T-helper 1 cell treated with Interleukin-12 subunit alpha and Interleukin-12 subunit beta and Interleukin-4 antibody, amounts not matched to agents 30 μg/mL and 1 μg/mL, for 36 hours (primary cell): ENCODE results near the gene GSG1L.

Source experiments
- H3K27ac Mint-ChIP-seq: one replicate; pipeline ENCODE4 v1.8.0; 2021; ENCODE audit warnings: mild to moderate bottlenecking, mixed read lengths
- H3K27me3 Mint-ChIP-seq: one replicate; pipeline ENCODE4 v1.8.0; 2021; ENCODE audit warnings: low read depth, mixed read lengths
- H3K36me3 Mint-ChIP-seq: one replicate; pipeline ENCODE4 v1.8.0; 2021; ENCODE audit warnings: low read depth, mixed read lengths
- H3K4me1 Mint-ChIP-seq: one replicate; pipeline ENCODE4 v1.8.0; 2021; ENCODE audit warnings: low read depth, mixed read lengths
- H3K4me3 Mint-ChIP-seq: one replicate; pipeline ENCODE4 v1.8.0; 2021; ENCODE audit warnings: mild to moderate bottlenecking, moderate library complexity, mixed read lengths
- H3K9me3 Mint-ChIP-seq: one replicate; pipeline ENCODE4 v1.8.0; 2021; ENCODE audit warnings: mixed read lengths

GSG1L gene

DNA sequence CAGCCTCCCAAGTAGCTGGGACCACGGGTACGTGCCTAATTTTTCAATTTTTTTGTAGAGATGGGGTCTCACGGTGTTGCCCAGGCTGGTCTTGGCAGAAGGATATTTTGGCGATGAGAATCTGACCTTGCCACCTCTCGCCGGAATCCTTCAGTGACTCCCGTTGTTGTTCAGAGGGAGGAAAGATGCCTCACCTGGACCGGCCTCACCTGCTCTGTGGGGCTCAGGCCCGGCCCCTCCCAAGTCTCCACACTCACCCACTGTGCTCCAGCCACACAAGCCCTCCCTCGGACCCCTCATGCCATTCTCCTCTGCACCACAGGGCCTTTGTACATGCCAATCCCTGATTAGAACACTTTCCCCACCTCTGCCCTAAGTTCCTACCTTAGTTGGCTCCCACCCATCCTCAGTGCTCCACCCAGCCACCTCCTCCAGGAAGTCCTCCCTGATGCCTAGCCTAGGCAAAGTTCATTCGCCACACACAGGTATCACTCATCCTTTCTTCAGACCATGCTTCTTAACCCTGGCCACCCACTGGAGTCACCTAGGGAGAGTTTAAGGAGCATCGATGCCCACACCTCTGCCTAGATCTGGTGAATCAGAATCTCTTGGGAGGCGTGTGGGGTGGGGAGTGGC is 136.1 kb downstream of the GSG1L start:
- no peak overlapping the region for H3K27ac Mint-ChIP-seq

GRCh38 chr16:27925612-27926011 is 137.9 kb downstream of the GSG1L start:
- Mint-ChIP-seq H3K4me1 (peaks cover 2% of the 10 kb centered on the region), H3K27me3 (peaks cover under 1% of the 10 kb centered on the region), H3K36me3 (no peaks in the 10 kb centered on the region), H3K9me3 (no peaks in the 10 kb centered on the region), H3K27ac (no peak overlapping the region), H3K4me3 (no peak overlapping the region)

More for the DNA sequence above, 136.1 kb downstream of the GSG1L start:
- Mint-ChIP-seq H3K4me1 (peaks cover 2% of the 10 kb centered on the region), H3K36me3 (no peaks in the 10 kb centered on the region), H3K27me3 (no peaks in the 10 kb centered on the region), H3K9me3 (no peaks in the 10 kb centered on the region), H3K4me3 (no peak overlapping the region)

- Mint-ChIP-seq H3K4me1 (peaks cover 2% of the 10 kb centered on the region), H3K27me3 (peaks cover 3% of the 10 kb centered on the region), H3K4me3 (no peak overlapping the region), H3K9me3 (no peaks in the 10 kb centered on the region), H3K27ac (no peak overlapping the region), H3K36me3 (no peaks in the 10 kb centered on the region)
Measured at GRCh38 chr16:27924411-27925118, 138.9 kb downstream of the GSG1L start.

GRCh38 chr16:27923751-27924150 is 139.8 kb downstream of the GSG1L start:
- Mint-ChIP-seq H3K9me3 (no peaks in the 10 kb centered on the region), H3K4me1 (peaks cover 2% of the 10 kb centered on the region), H3K27me3 (peaks cover 3% of the 10 kb centered on the region), H3K27ac (no peak overlapping the region), H3K4me3 (no peak overlapping the region), H3K36me3 (no peaks in the 10 kb centered on the region)

DNA sequence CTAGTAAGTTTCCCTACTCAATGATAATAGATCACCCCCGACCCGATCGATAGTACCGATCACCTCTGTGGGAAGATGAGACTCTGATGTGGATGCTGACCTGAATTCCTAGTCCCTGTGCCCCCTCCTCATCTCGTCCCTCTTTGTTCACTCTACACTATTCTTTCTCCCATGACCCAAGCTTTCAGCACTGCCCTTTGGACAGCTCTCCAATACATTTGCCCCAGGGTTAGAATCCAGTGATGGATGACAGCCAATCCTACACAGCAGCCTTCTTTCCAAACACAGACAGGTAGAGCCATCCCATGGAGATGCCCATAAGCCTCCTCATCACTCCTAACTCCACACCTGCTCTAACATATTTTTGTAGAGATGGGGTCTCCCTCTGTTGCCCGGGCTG is 141.1 kb downstream of the GSG1L start:
- Mint-ChIP-seq H3K36me3 (no peaks in the 10 kb centered on the region), H3K27me3 (peaks cover 3% of the 10 kb centered on the region), H3K4me3 (no peak overlapping the region), H3K9me3 (no peaks in the 10 kb centered on the region), H3K4me1 (peaks cover 2% of the 10 kb centered on the region), H3K27ac (no peak overlapping the region)

- H3K27ac Mint-ChIP-seq: no peak overlapping the region
- H3K9me3 Mint-ChIP-seq: no peaks in the 10 kb centered on the region
- no peaks in the 10 kb centered on the region for H3K36me3 Mint-ChIP-seq
- no peak overlapping the region for H3K4me3 Mint-ChIP-seq
- H3K4me1 Mint-ChIP-seq: peaks cover 2% of the 10 kb centered on the region
- H3K27me3 Mint-ChIP-seq: peaks cover 3% of the 10 kb centered on the region
Measured at GRCh38 chr16:27921134-27921533, 142.4 kb downstream of the GSG1L start.

GRCh38 chr16:27920391-27920891 is 143.1 kb downstream of the GSG1L start:
- peaks cover 2% of the 10 kb centered on the region for H3K4me1 Mint-ChIP-seq
- H3K27me3 Mint-ChIP-seq: peaks cover 3% of the 10 kb centered on the region
- no peaks in the 10 kb centered on the region for H3K36me3 Mint-ChIP-seq
- H3K9me3 Mint-ChIP-seq: no peaks in the 10 kb centered on the region
- H3K4me3 Mint-ChIP-seq: no peak overlapping the region
- H3K27ac Mint-ChIP-seq: no peak overlapping the region

DNA sequence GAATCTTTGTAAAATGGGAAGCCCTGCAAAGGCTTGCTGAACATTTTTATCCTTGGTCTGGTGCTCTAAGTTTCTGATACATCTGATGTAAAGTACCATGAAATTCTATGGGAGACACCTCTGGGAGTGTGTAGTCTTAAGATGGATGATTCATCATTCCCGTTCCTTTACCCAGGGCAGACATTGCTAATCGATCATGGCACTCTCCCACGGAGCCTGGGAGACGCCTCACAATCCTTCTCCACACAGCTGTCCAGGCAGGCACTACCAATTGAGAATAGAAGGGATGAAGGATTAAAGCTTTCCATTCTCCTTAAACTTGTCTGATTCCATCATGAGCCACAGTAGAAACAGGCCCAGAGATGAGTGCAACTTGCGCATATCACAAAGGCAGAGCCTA is 144.8 kb downstream of the GSG1L start:
- H3K27me3 Mint-ChIP-seq: peaks cover 3% of the 10 kb centered on the region
- no peak overlapping the region for H3K27ac Mint-ChIP-seq
- H3K4me3 Mint-ChIP-seq: no peak overlapping the region
- no peaks in the 10 kb centered on the region for H3K36me3 Mint-ChIP-seq
- H3K9me3 Mint-ChIP-seq: no peaks in the 10 kb centered on the region
- H3K4me1 Mint-ChIP-seq: no peaks in the 10 kb centered on the region

- Mint-ChIP-seq H3K36me3 (no peaks in the 10 kb centered on the region), H3K27ac (no peak overlapping the region), H3K4me3 (no peak overlapping the region), H3K4me1 (no peaks in the 10 kb centered on the region), H3K27me3 (peaks cover 3% of the 10 kb centered on the region), H3K9me3 (no peaks in the 10 kb centered on the region)
Measured at GRCh38 chr16:27917949-27918348, 145.6 kb downstream of the GSG1L start.

DNA sequence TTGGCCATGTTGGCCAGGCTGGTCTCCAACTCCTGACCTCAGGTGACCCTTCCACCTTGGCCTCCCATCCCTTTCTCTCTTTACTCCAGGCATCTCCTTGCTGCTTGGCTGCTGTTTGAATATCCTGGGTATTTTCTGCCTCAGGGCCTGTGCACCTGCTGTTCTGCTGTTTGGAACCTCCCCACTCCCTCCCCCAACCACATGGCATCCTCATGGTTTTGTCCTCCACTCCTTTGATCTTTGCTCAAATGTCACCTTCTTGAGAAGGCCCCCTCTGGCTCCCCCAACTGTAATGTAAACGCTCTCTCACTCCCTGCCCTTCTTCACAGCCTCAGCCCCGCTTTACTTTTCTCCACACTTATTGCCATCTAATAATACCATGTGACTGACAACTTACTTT is 152.0 kb downstream of the GSG1L start:
- H3K4me3 Mint-ChIP-seq: no peak overlapping the region
- H3K9me3 Mint-ChIP-seq: no peaks in the 10 kb centered on the region
- H3K4me1 Mint-ChIP-seq: no peaks in the 10 kb centered on the region
- no peak overlapping the region for H3K27ac Mint-ChIP-seq
- H3K27me3 Mint-ChIP-seq: peaks cover 3% of the 10 kb centered on the region
- no peaks in the 10 kb centered on the region for H3K36me3 Mint-ChIP-seq

GRCh38 chr16:27907457-27907972 is 156.0 kb downstream of the GSG1L start:
- no peak overlapping the region for H3K27ac Mint-ChIP-seq
- H3K4me1 Mint-ChIP-seq: no peaks in the 10 kb centered on the region
- H3K9me3 Mint-ChIP-seq: no peaks in the 10 kb centered on the region
- H3K4me3 Mint-ChIP-seq: no peak overlapping the region
- H3K36me3 Mint-ChIP-seq: no peaks in the 10 kb centered on the region
- H3K27me3 Mint-ChIP-seq: peaks cover 3% of the 10 kb centered on the region

DNA sequence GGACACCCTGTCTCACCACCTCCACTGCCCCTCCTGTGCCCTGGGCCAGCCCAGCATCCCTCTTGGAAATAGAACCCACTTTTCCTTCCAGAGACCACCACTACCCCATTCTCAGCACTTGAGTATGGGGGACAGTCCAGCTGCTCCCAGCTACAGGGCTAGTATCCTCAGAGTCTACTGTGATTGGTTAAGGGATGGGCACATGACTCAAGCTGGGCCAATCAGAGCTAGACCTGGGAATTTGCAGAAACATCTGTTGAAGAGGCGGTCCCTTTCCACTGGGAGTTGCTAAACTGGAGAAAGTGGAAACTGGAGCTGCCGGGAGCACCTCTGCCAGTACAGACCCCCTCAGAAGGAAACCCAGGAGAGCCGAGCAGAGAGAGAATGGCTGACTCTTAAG is 156.6 kb downstream of the GSG1L start:
- H3K27ac Mint-ChIP-seq: no peak overlapping the region
- H3K27me3 Mint-ChIP-seq: peaks cover 3% of the 10 kb centered on the region
- no peaks in the 10 kb centered on the region for H3K36me3 Mint-ChIP-seq
- H3K4me3 Mint-ChIP-seq: no peak overlapping the region
- no peaks in the 10 kb centered on the region for H3K4me1 Mint-ChIP-seq
- no peaks in the 10 kb centered on the region for H3K9me3 Mint-ChIP-seq

DNA sequence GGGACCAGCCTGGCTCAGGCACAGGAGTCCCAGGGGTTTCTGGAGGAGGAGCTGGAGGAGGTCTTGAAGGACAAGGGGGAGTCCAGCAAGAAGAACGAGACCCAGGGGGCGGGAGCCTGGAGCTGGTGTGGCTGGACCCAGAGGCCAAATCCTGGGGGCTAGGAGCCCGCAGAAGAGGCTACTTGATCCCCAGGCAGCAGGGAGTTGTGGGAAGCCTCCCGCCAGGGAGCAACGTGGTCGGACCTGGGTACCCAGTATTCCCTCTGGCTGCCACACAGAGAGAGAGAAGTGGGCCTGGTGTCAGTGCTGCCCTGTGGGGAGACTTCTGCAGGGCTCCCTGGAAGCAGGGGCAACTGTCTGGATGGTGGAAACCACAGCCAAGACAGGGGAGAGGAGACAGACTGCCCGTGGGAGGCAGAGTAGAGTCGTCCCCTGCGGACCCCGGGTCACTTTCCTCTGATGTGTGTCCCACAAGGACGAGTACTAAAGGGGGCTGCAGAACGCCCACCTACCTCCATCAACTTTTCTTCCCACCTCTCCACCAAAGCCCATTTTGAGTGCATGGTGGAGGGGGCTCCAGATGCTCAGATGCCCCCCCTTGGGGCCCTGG is 160.4 kb downstream of the GSG1L start:
- no peaks in the 10 kb centered on the region for H3K27me3 Mint-ChIP-seq
- H3K27ac Mint-ChIP-seq: no peak overlapping the region
- H3K36me3 Mint-ChIP-seq: no peaks in the 10 kb centered on the region
- H3K4me1 Mint-ChIP-seq: no peaks in the 10 kb centered on the region
- no peaks in the 10 kb centered on the region for H3K9me3 Mint-ChIP-seq
- no peak overlapping the region for H3K4me3 Mint-ChIP-seq

- H3K4me3 Mint-ChIP-seq: no peak overlapping the region
Measured at GRCh38 chr16:27902551-27902950, 161.0 kb downstream of the GSG1L start.

GRCh38 chr16:27901956-27902355 is 161.6 kb downstream of the GSG1L start:
- no peaks in the 10 kb centered on the region for H3K9me3 Mint-ChIP-seq
- H3K4me3 Mint-ChIP-seq: no peak overlapping the region
- H3K36me3 Mint-ChIP-seq: no peaks in the 10 kb centered on the region
- H3K27ac Mint-ChIP-seq: no peak overlapping the region
- H3K27me3 Mint-ChIP-seq: no peaks in the 10 kb centered on the region
- no peaks in the 10 kb centered on the region for H3K4me1 Mint-ChIP-seq

More at GRCh38 chr16:27902551-27902950, 161.0 kb downstream of the GSG1L start:
- H3K27ac Mint-ChIP-seq: no peak overlapping the region
- no peaks in the 10 kb centered on the region for H3K9me3 Mint-ChIP-seq
- no peaks in the 10 kb centered on the region for H3K36me3 Mint-ChIP-seq
- no peaks in the 10 kb centered on the region for H3K27me3 Mint-ChIP-seq
- no peaks in the 10 kb centered on the region for H3K4me1 Mint-ChIP-seq
